GM12878 (cell line): ENCODE data around the gene AK4. TPM values are rescaled to one million over a fixed set of nuclear protein-coding genes. Genes with fewer than 3 reads are reported as not detected.

Source experiments
- ATAC-seq: fragments of 200-7000 bp; cut with Tn5 transposase; 3 replicates; pipeline ENCODE4 v1.9.1; 2020; ENCODE audit warnings: mild to moderate bottlenecking, moderate library complexity
- BruUV-seq: library from RNA; stranded (reverse); fragments of 400-500 nt; replicated peaks from 2 replicates; lab custom pipeline; 2021; lab: Mats Ljungman, UMichigan
- CTCF ChIA-PET: fragments of 300-600 bp; sonication (Branson Sonifier 250); formaldehyde crosslinking; extraction: SDS; loops from one replicate; lab custom pipeline; 2021; ENCODE audit warnings: inconsistent platforms; lab: Yijun Ruan, JAX
- POLR2A ChIA-PET: fragments of 350-600 bp; formaldehyde crosslinking; extraction: SDS; loops from one replicate; lab custom pipeline; 2021; ENCODE audit warnings: inconsistent platforms; lab: Charles Lee
- RAD21 ChIA-PET: fragments of 300-600 bp; sonication (Branson Sonifier 250); formaldehyde crosslinking; loops from one replicate; lab custom pipeline; 2023; ENCODE audit warnings: antibody characterized with exemption; ENCODE audit not compliant: unreplicated experiment; lab: Charles Lee
- SMC1A ChIA-PET: fragments of 300-600 bp; sonication (Branson Sonifier 250); formaldehyde crosslinking; loops from one replicate; lab custom pipeline; 2023; ENCODE audit not compliant: unreplicated experiment, uncharacterized antibody; lab: Charles Lee
- DNase-seq: peaks from one replicate; pipeline ENCODE4 v3.0.0-alpha.2; 2011; ENCODE audit warnings: low read depth, low spot score
- FAIRE-seq: peaks from 3 replicates; lab custom pipeline; 2011; peaks lifted over from hg19 to GRCh38; lab: Jason Lieb, UNC
- H2AFZ ChIP-seq: 2 replicates; pipeline ENCODE4 v1.6.0; 2011; ENCODE audit warnings: low read depth, low read length, control low read depth; ENCODE audit not compliant: control insufficient read depth
- H3K27ac ChIP-seq: 2 replicates; pipeline ENCODE4 v1.5.1; 2011; ENCODE audit warnings: control low read depth; ENCODE audit not compliant: control insufficient read depth, insufficient read depth
- H3K27me3 ChIP-seq, 2 experiments: replicated peaks in 1 of 2; 2 replicates each; pipeline versions ENCODE4 v1.6.0 to v1.6.1; 2011; ENCODE audit warnings: low read length in 1 of 2; ENCODE audit not compliant: control insufficient read depth in 2 of 2, insufficient read depth in 2 of 2
- H3K36me3 ChIP-seq, 2 experiments: 2 replicates each; pipeline ENCODE4 v1.5.1; 2011; ENCODE audit warnings: low read length in 1 of 2; ENCODE audit not compliant: control insufficient read depth in 2 of 2, insufficient read depth in 2 of 2
- H3K4me1 ChIP-seq: 2 replicates; pipeline ENCODE4 v1.6.1; 2011; ENCODE audit warnings: mild to moderate bottlenecking, low read length, moderate library complexity, mixed read lengths; ENCODE audit not compliant: control insufficient read depth, insufficient read depth
- H3K4me2 ChIP-seq: 2 replicates; pipeline ENCODE4 v1.6.0; 2011; ENCODE audit warnings: control low read depth; ENCODE audit not compliant: control insufficient read depth, insufficient read depth
- H3K4me3 ChIP-seq: fragments of 200-600 bp; sonication (generic); 2 replicates; pipeline ENCODE4 v1.5.1; 2016
- H3K79me2 ChIP-seq: 2 replicates; pipeline ENCODE4 v1.6.0; 2011; ENCODE audit warnings: low read length; ENCODE audit not compliant: control insufficient read depth, insufficient read depth
- H3K9ac ChIP-seq: 2 replicates; pipeline ENCODE4 v1.8.0; 2011; ENCODE audit warnings: low read length, control low read depth, mixed read lengths; ENCODE audit not compliant: control insufficient read depth, insufficient read depth
- H3K9me3 ChIP-seq: replicated peaks from 3 replicates; pipeline ENCODE4 v1.5.1; 2011; ENCODE audit warnings: mild to moderate bottlenecking, low read length; ENCODE audit not compliant: control insufficient read depth, insufficient read depth
- H4K20me1 ChIP-seq: 2 replicates; pipeline ENCODE4 v1.6.0; 2011; ENCODE audit not compliant: control insufficient read depth, insufficient read depth
- JUNB ChIP-seq: IDR thresholded peaks from 2 replicates; pipeline ENCODE4 v1.6.1; 2016; ENCODE audit warnings: antibody characterized with exemption, mild to moderate bottlenecking
- KDM1A ChIP-seq: fragments of 200-600 bp; sonication (generic); IDR thresholded peaks from 2 replicates; pipeline ENCODE4 v1.6.1; 2016; ENCODE audit warnings: borderline replicate concordance
- MAX ChIP-seq: IDR thresholded peaks from 2 replicates; pipeline ENCODE4 v1.6.1; 2012; ENCODE audit warnings: low read depth, low read length, improper control_type of control experiment
- NR2F1 ChIP-seq: fragments of 450-650 bp; conservative IDR thresholded peaks from 2 replicates; pipeline ENCODE4 v1.6.1; 2017; ENCODE audit warnings: mild to moderate bottlenecking
- PBX3 ChIP-seq: IDR thresholded peaks from 2 replicates; pipeline ENCODE4 v1.6.1; 2011; ENCODE audit warnings: mild to moderate bottlenecking, low read depth, low read length, moderate library complexity; ENCODE audit not compliant: insufficient replicate concordance
- RAD51 ChIP-seq: fragments of 450-650 bp; IDR thresholded peaks from 2 replicates; pipeline ENCODE4 v1.6.1; 2016; ENCODE audit warnings: moderate library complexity, mild to moderate bottlenecking, inconsistent platforms
- RB1 ChIP-seq: fragments of 450-650 bp; formaldehyde crosslinking; IDR thresholded peaks from 2 replicates; pipeline ENCODE4 v1.6.1; 2017; ENCODE audit warnings: mild to moderate bottlenecking, borderline replicate concordance
- RELA ChIP-seq: fragments of 450-650 bp; IDR thresholded peaks from 2 replicates; pipeline ENCODE4 v1.8.0; 2014; ENCODE audit warnings: borderline replicate concordance; ENCODE audit not compliant: partially characterized antibody
- SIN3A ChIP-seq: IDR thresholded peaks from 2 replicates; pipeline ENCODE4 v1.6.1; 2012; ENCODE audit warnings: low read depth, low read length, improper control_type of control experiment
- SUPT20H ChIP-seq: IDR thresholded peaks from 2 replicates; pipeline ENCODE4 v1.6.1; 2011; ENCODE audit warnings: low read depth, mild to moderate bottlenecking, low read length, moderate library complexity, borderline replicate concordance; ENCODE audit not compliant: control insufficient read depth
- USF1 ChIP-seq: IDR thresholded peaks from 2 replicates; pipeline ENCODE4 v1.6.1; 2011; ENCODE audit warnings: borderline replicate concordance, low read depth, mild to moderate bottlenecking, moderate library complexity, mixed read lengths, low read length; ENCODE audit not compliant: insufficient read depth; ENCODE audit errors: extremely low read length
- YBX1 ChIP-seq: fragments of 450-650 bp; IDR thresholded peaks from 2 replicates; pipeline ENCODE4 v1.6.1; 2016; ENCODE audit warnings: antibody characterized with exemption
- ZBTB33 ChIP-seq: fragments of 450-650 bp; IDR thresholded peaks from 2 replicates; pipeline ENCODE4 v1.6.1; 2017; ENCODE audit warnings: mild to moderate bottlenecking
- whole genome bisulfite sequencing: methylation state at CpG from one replicate; pipeline ENCODE4 v1.1.6; 2016; ENCODE audit warnings: low lambda C conversion rate; ENCODE audit not compliant: insufficient replicate concordance, insufficient coverage; ENCODE audit errors: missing lambda C conversion rate; 5-methylcytosine and 5-hydroxymethylcytosine counted together
- in situ Hi-C: fragments of 300-500 bp; cut with MboI; formaldehyde crosslinking; loops from 9 replicates; pipeline ENCODE4 v1.14.3; 2018; ENCODE audit warnings: mixed read lengths
- intact Hi-C: fragments of 100-400 bp; cut with micrococcal nuclease; formaldehyde crosslinking; loops from one replicate; pipeline ENCODE4 v1.14.2; 2022; ENCODE audit not compliant: unreplicated experiment
- polyA plus RNA-seq, 11 experiments: library from polyadenylated mRNA; depleted of rRNA in 4 of 11; unstranded in 6 of 11; stranded (reverse) in 5 of 11; fragments of >200 nt; fragmentation: Nextera tagmentation in 4 of 11; fragmentation: Illumina TruSeq in 1 of 11; extraction: Ambion mirVana in 4 of 11; extraction: Trizol in 1 of 11; gene quantifications; 1 replicate in 1 of 11; 2 replicates in 10 of 11; pipeline versions ENCODE4 v1.2.1 to v1.2.3, GENCODE V29; 2011 to 2016; ENCODE audit warnings: inconsistent platforms in 2 of 11, missing spikeins in 2 of 11, low read depth in 1 of 11
- total RNA-seq, 4 experiments: library from RNA; depleted of rRNA in 3 of 4; stranded (reverse); fragments of >200 nt in 3 of 4; fragmentation: Illumina TruSeq in 1 of 4; extraction: Trizol in 1 of 4; gene quantifications; 2 replicates each; pipeline versions ENCODE4 v1.2.1 to v1.2.3, GENCODE V29; 2013 to 2021

AK4 gene
- total and polyA plus RNA-seq, 10 of the 15 experiments (the other 5 are each of a cell fraction or from before 2014, with no cell fraction given) = 23.9 to 161 (median 49.0) TPM

GRCh38 chr1:65175171-65176055, 27.4 kb downstream of the AK4 start (continued):
- TF ChIP-seq USF1 = no peak

- H3K9ac ChIP-seq = no peak overlapping the region
- RAD21 ChIA-PET = no interaction called here
- POLR2A ChIA-PET = no interaction called here
- SMC1A ChIA-PET = interaction anchor here (1.4 kb wide), 1 partner anchor 22 kb away, joined by 6 read pairs; no protein-coding TSS in a partner anchor
- no peak overlapping the region for H3K27ac ChIP-seq
- H4K20me1 ChIP-seq = peaks cover 3% of the 10 kb centered on the region; the same call in 1 of the 2 replicates
- H3K4me3 ChIP-seq = no peak overlapping the region
- H3K4me2 ChIP-seq = no peak overlapping the region
- CTCF ChIA-PET = no interaction called here
- H3K79me2 ChIP-seq = peaks cover 70% of the 10 kb centered on the region
- intact Hi-C loops = no loop called here
- H2AFZ ChIP-seq = no peak overlapping the region
- no peaks in the 10 kb centered on the region; the same call in 2 of the 3 replicates for H3K9me3 ChIP-seq
- no TSS peak for BruUV-seq
- no peaks in the 10 kb centered on the region for H3K27me3 ChIP-seq
- no peak for DNase-seq
- ATAC-seq = no peak
- no peak for FAIRE-seq
- TF ChIP-seq PBX3 (no peak), SIN3A (no peak), NR2F1 (no peak), RAD51 (no peak), RELA (no peak), RB1 (no peak), MAX (no peak), YBX1 (no peak), JUNB (no peak), SUPT20H (no peak), KDM1A (no peak), ZBTB33 (no peak)
- TF ChIP-seq, all 136 proteins: peak for 0
- Histone ChIP-seq H3K36me3 (0 out of 4 replicates have a peak, but pooled peaks cover 0 to 4% of the 10 kb centered on the region in 2 experiments), H3K4me1 (peaks cover 24% of the 10 kb centered on the region)
- WGBS = 77% methylated on average over 2 of the region's 2 CpGs
- in situ Hi-C loops = no loop called here
These were observed 28.1 kb downstream of the AK4 start for GRCh38 chr1:65176056-65176450.
